WERI-Rb-1 (cell line): ENCODE data around the gene ATXN7L1.
A peak's percentile ranks its signal among the peaks of the same experiment; 100 is the strongest.
"Not testable (repeated sequence)": the region's sequence is repeated elsewhere in the genome, so short reads cannot be mapped to it uniquely, and the experiment has no call there.

Experiments used
- DNase-seq: peaks from one replicate; pipeline ENCODE4 v3.0.0-alpha.2; 2020
- H3K27ac ChIP-seq: fragments of 250-450 bp; sonication (Bioruptor Pico); 2 replicates; pipeline ENCODE4 v1.5.1; 2020; ENCODE audit warnings: mild to moderate bottlenecking, moderate library complexity
- H3K27me3 ChIP-seq: fragments of 250-450 bp; sonication (Bioruptor Pico); 2 replicates; pipeline ENCODE4 v1.5.1; 2021; ENCODE audit warnings: mild to moderate bottlenecking, low read depth, moderate library complexity; ENCODE audit not compliant: insufficient read depth, severe bottlenecking
- H3K36me3 ChIP-seq: fragments of 250-450 bp; sonication (Bioruptor Pico); 2 replicates; pipeline ENCODE4 v1.5.1; 2020; ENCODE audit warnings: mild to moderate bottlenecking, moderate library complexity
- H3K4me3 ChIP-seq: 2 replicates; pipeline ENCODE4 v1.5.1; 2011; ENCODE audit warnings: low read depth, mild to moderate bottlenecking, control low read depth, low read length
- H3K9me3 ChIP-seq: fragments of 250-450 bp; sonication (Bioruptor Pico); 2 replicates; pipeline ENCODE4 v1.5.1; 2021; ENCODE audit warnings: mild to moderate bottlenecking, moderate library complexity; ENCODE audit not compliant: severe bottlenecking
- TF ChIP-seq, protein P1 (sequence below): IDR thresholded peaks from 2 replicates; pipeline ENCODE4 v1.5.1; 2011; ENCODE audit warnings: low read depth, mild to moderate bottlenecking, control low read depth, inconsistent platforms, low read length

The ATXN7L1 gene

DNA sequence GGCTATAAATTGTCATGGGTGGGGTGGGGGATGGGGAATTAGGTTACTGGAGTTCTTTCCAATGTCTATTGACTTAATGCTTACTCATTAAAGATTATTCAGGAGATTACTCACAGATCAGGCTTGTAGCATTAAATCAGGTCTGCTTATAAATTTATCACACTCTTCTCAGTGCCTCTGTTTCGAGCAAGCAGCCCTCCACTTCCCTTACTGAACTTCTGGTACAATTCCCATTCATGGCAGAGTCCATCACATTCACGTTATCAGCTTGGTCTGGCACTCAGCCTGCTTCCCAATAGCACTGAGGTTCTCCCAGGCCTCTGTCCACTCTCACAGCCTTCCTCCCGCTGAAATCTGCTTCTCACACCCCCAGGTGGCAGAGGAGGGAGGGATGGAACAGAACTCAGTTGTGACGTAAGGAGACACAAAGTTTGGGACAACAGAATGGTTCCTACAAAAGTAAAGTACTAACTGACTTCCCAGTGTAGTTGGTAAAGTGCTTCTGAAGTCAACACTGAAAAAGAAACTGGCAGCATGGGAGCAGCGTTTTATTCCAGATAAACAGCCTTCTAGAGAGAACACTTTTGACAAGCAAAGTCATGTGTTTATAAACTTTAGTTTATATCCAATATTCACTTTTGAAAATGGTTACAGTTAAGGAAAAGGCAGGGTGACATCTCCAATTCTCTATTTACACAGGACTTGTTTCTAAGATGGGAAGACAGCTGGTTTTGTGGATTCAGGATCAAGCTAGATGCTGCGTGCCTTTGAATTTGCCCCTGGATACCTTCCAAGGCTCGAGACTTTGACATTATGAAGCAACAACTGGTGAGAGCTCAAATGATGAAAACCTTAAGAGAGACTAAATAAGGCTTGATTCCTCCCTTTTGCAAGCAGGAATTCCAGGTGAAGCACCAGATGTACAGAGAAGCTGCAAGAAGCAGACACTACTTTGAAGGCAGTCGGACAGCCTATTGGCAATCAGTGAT lies 81.4 kb downstream of the ATXN7L1 start:
- H3K27me3 ChIP-seq: no peaks in the 10 kb centered on the region
- no peak for DNase-seq
- H3K36me3 ChIP-seq: no peaks in the 10 kb centered on the region
- TF ChIP-seq, protein P1, sequence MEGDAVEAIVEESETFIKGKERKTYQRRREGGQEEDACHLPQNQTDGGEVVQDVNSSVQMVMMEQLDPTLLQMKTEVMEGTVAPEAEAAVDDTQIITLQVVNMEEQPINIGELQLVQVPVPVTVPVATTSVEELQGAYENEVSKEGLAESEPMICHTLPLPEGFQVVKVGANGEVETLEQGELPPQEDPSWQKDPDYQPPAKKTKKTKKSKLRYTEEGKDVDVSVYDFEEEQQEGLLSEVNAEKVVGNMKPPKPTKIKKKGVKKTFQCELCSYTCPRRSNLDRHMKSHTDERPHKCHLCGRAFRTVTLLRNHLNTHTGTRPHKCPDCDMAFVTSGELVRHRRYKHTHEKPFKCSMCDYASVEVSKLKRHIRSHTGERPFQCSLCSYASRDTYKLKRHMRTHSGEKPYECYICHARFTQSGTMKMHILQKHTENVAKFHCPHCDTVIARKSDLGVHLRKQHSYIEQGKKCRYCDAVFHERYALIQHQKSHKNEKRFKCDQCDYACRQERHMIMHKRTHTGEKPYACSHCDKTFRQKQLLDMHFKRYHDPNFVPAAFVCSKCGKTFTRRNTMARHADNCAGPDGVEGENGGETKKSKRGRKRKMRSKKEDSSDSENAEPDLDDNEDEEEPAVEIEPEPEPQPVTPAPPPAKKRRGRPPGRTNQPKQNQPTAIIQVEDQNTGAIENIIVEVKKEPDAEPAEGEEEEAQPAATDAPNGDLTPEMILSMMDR: no peak
- H3K4me3 ChIP-seq: no peak overlapping the region
- no peaks in the 10 kb centered on the region for H3K9me3 ChIP-seq
- no peak overlapping the region for H3K27ac ChIP-seq

DNA sequence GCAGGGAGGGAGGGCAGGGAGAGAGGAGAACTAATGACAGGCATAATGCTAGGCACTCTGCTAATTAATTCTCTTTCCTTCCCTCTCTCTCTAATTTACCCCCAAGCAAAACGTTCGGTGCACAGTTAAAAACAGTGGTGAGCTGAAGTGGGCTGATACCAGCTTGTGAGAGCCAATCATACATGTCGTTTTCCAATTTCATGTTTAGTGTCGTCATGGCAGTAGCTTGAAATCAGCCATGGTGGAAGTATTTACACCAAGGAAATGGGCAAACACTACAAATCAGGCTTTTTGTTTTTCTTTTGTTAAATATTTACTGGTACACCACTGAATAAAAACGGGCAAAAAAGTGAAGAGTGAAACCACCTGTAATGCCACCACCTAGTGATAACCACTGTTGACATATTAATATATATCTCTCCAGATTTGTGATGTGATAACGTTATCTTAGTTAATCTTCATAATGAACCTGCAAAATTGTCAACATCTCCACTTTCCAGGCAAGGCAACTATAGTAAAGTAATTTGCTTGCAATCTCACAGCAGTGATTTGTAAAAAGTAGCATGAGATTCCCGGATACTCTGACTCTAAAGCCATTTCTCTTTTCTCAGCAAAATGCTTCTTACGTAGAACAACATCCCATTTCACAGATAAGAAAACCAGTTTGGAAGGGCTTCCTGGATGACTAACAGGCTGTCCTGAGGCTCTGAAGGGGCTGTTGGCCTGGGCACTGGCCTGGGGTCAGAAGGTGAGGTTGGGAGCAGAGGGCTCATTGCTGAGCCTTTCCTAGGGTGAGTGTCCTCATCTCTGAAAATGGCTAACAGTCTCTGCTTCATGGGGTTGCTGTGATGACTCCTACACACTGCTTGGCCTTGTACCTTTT lies 83.7 kb downstream of the ATXN7L1 start:
- Histone ChIP-seq H3K27me3 (no peaks in the 10 kb centered on the region), H3K4me3 (no peak overlapping the region), H3K9me3 (no peaks in the 10 kb centered on the region), H3K27ac (no peak overlapping the region), H3K36me3 (no peaks in the 10 kb centered on the region)
- TF ChIP-seq, protein P1: no peak
- DNase-seq: no peak

GRCh38 chr7:105791926-105792325 lies 84.5 kb downstream of the ATXN7L1 start:
- peak; percentile 30 for DNase-seq
- no peaks in the 10 kb centered on the region for H3K27me3 ChIP-seq
- no peak overlapping the region for H3K4me3 ChIP-seq
- H3K36me3 ChIP-seq: no peaks in the 10 kb centered on the region
- TF ChIP-seq, protein P1: no peak
- H3K27ac ChIP-seq: no peak overlapping the region; the same call in 1 of the 2 replicates
- H3K9me3 ChIP-seq: no peaks in the 10 kb centered on the region

DNA sequence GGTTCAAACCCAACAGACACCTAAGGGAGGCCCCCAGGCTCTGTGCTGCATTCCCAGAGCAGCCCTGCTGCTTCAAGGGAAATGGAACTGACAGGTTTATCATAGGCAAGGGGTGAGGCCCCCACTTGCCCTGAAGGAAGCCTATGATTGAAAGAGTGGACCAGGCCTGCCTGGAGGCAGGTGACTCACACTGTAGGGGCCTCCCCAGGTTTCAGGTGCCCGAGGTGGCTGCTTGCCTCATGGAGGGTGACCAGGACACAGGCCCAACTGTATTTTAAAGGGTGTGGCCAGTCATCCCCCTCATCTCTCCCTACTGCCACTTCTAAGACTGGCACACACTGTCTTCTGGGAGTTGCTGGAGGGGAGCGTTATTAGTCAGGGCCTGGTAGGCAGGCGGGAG lies 85.4 kb downstream of the ATXN7L1 start:
- Histone ChIP-seq H3K4me3 (no peak overlapping the region), H3K27me3 (no peaks in the 10 kb centered on the region), H3K27ac (no peak overlapping the region), H3K36me3 (no peaks in the 10 kb centered on the region), H3K9me3 (no peaks in the 10 kb centered on the region)
- TF ChIP-seq, protein P1: no peak
- no peak for DNase-seq

- H3K27ac ChIP-seq, H3K9me3 ChIP-seq, H3K4me3 ChIP-seq, DNase-seq, H3K36me3 ChIP-seq, H3K27me3 ChIP-seq: not testable (repeated sequence)
Measured at GRCh38 chr7:105790452-105790851, 85.9 kb downstream of the ATXN7L1 start.

GRCh38 chr7:105788816-105789349 lies 87.5 kb downstream of the ATXN7L1 start:
- no peak overlapping the region for H3K4me3 ChIP-seq
- no peak for DNase-seq
- H3K27ac ChIP-seq: no peak overlapping the region
- H3K36me3 ChIP-seq: no peaks in the 10 kb centered on the region
- TF ChIP-seq, protein P1: no peak
- no peaks in the 10 kb centered on the region for H3K27me3 ChIP-seq
- H3K9me3 ChIP-seq: no peaks in the 10 kb centered on the region
